ENCODE results near the gene B4GALNT3. TPM values are rescaled to one million over a fixed set of nuclear protein-coding genes. Genes with fewer than 3 reads are reported as not detected.

Gene B4GALNT3
- total and polyA plus RNA-seq, 10 of the 15 experiments (the other 5 are each of a cell fraction or from before 2014, with no cell fraction given): 0.05 to 4.2 (median 2.7) TPM; not detected in 1

DNA sequence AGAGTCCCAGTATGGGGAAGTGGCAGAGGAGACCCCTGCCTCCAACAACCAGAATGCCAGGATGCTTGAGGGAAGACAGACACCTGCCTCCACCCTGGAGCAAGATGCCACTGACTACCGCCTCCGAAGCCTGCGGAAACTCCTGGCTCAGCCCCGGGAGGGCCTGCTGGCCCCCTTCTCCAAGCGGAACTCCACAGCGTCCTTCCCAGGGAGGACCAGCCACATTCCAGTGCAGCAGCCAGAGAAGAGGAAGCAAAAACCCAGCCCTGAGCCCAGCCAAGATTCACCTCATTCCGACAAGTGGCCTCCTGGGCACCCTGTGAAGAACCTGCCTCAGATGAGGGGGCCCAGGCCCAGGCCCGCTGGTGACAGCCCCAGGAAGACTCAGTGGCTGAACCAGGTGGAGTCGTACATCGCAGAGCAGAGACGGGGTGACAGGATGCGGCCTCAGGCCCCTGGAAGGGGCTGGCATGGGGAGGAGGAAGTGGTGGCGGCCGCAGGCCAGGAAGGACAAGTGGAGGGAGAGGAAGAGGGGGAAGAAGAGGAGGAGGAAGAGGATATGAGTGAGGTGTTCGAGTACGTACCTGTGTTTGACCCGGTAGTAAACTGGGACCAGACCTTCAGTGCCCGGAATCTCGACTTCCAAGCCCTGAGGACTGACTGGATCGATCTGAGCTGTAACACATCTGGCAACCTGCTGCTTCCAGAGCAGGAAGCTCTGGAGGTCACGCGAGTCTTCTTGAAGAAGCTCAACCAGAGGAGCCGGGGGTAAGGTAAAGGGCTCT is 93.7 kb downstream of the B4GALNT3 start:
- H3K27me3 ChIP-seq (replicated peaks in 1 of 2; ENCODE audit: control insufficient read depth in 2 of 2, insufficient read depth in 2 of 2, low read length in 1 of 2): peaks cover 0 to 3% of the 10 kb centered on the region in 2 experiments; a peak in 1 of 4 replicates
- no TSS peak for BruUV-seq (replicated peaks)
- POLR2A ChIA-PET: no interaction called here
- DNase-seq (ENCODE audit: low read depth, low spot score) (no peak), FAIRE-seq (no peak), ATAC-seq (peak; percentile 25)
- in situ Hi-C loops (cut with MboI) (loop anchor here (5.0 kb wide), 1 partner anchor 96 kb away; the partner anchor contains the start of gene B4GALNT3), intact Hi-C loops (cut with micrococcal nuclease; ENCODE audit: unreplicated experiment) (no loop called here)
- 43% methylated on average over 23 of the region's 23 CpGs for WGBS (ENCODE audit: insufficient coverage, insufficient replicate concordance, low lambda C conversion rate, missing lambda C conversion rate)
- peak; percentile 77 for TF ChIP-seq GABPA (IDR thresholded peaks at IDR 0.05; ENCODE audit: low read depth)
- no peak for TF ChIP-seq SIX5 (IDR thresholded peaks at IDR 0.05; ENCODE audit: low read depth, low read length, severe bottlenecking)
- TF ChIP-seq POU2F2 (IDR thresholded peaks at IDR 0.05; ENCODE audit: borderline replicate concordance, low read depth, low read length): no peak
- TF ChIP-seq PAX5 (IDR thresholded peaks at IDR 0.05; ENCODE audit: borderline replicate concordance, low read depth, low read length): no peak
- peak; percentile 51; the same call in 1 of the 2 replicates for TF ChIP-seq RUNX3 (IDR thresholded peaks at IDR 0.05; ENCODE audit: low read length)
- TF ChIP-seq EGR1 (IDR thresholded peaks at IDR 0.05; ENCODE audit: borderline replicate concordance in 1 of 2, low read depth in 2 of 2, low read length in 2 of 2): peak in 1 of 2 experiments; percentile 36; a peak in 1 of 3 replicates
- TF ChIP-seq RFX5 (IDR thresholded peaks at IDR 0.05; ENCODE audit: low read depth, low read length): no peak
- TF ChIP-seq RB1 (IDR thresholded peaks at IDR 0.05; ENCODE audit: borderline replicate concordance): no peak
- peak; percentile 44; the same call in 1 of the 2 replicates for TF ChIP-seq POLR2A (IDR thresholded peaks at IDR 0.05; ENCODE audit: low read depth, low read length)
- peak in 1 of 2 experiments; percentile 91; a peak in 2 of 4 replicates for TF ChIP-seq ETV6 (conservative IDR thresholded peaks at IDR 0.05 in 1 of 2, IDR thresholded peaks at IDR 0.05 in 1 of 2; ENCODE audit: borderline replicate concordance in 1 of 2, low read depth in 1 of 2)
- no peaks in the 10 kb centered on the region for H4K20me1 ChIP-seq (ENCODE audit: control insufficient read depth, insufficient read depth)
- peak overlapping the region; percentile 31; the same call in 1 of the 2 replicates for H3K4me2 ChIP-seq (ENCODE audit: control insufficient read depth, insufficient read depth)
- peak overlapping the region; percentile 70 for H2AFZ ChIP-seq (ENCODE audit: control insufficient read depth, low read depth, low read length)
- no peaks in the 10 kb centered on the region for H3K4me1 ChIP-seq (ENCODE audit: control insufficient read depth, insufficient read depth, low read length)
- SMC1A ChIA-PET (ENCODE audit: uncharacterized antibody, unreplicated experiment): no interaction called here
- no peaks in the 10 kb centered on the region for H3K79me2 ChIP-seq (ENCODE audit: control insufficient read depth, insufficient read depth, low read length)
- H3K27ac ChIP-seq (ENCODE audit: control insufficient read depth, insufficient read depth): 0 out of 2 replicates have a peak overlapping the region, but pooled peaks have one; percentile 1
- peak overlapping the region; percentile 42 for H3K9ac ChIP-seq (ENCODE audit: control insufficient read depth, insufficient read depth, low read length)
- RAD21 ChIA-PET (ENCODE audit: unreplicated experiment): no interaction called here
- peak overlapping the region; percentile 48; the same call in 1 of the 2 replicates for H3K4me3 ChIP-seq
- H3K9me3 ChIP-seq (replicated peaks; ENCODE audit: control insufficient read depth, insufficient read depth, low read length): no peaks in the 10 kb centered on the region
- no peaks in the 10 kb centered on the region for H3K36me3 ChIP-seq (ENCODE audit: control insufficient read depth in 2 of 2, insufficient read depth in 2 of 2, low read length in 1 of 2)
- CTCF ChIA-PET: interaction anchor here (0.6 to 1.8 kb wide), 3 partner anchors 16 to 140 kb away, joined by 3 to 8 read pairs (median 5); no protein-coding TSS in a partner anchor

All from GM12878 (cell line).